ENCODE results near the gene ZC3H15.

DNA sequence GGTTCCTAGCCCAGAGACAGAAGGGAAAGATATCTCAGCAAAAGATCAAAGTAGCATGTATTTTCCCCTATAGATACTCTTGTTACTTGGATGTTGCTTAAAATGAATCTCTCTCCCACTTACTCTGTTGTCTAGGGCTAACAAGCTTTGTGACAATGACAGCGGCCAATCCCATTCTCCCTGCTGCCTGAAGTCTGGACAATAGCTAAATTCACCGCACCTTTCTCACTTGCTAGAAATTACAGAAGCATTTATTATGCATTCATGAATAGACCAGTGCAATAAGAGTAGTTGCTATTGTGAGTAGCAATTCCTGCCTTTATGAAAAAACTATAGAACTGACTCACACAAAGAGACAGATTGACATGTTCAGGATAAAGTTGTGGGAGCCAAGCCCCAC, 42.2 kb upstream of the ZC3H15 start:
- no peak for TF ChIP-seq CBX5 (IDR thresholded peaks at IDR 0.05; ENCODE audit: low read depth, low read length)
- no peak for TF ChIP-seq MAFK (IDR thresholded peaks at IDR 0.05; ENCODE audit: low read depth, low read length)
- no peak for TF ChIP-seq CTCF (IDR thresholded peaks at IDR 0.05; ENCODE audit: control extremely low read depth in 1 of 3, insufficient read depth in 1 of 3, low read depth in 1 of 3, low read length in 3 of 3)
- no peak for TF ChIP-seq TEAD4 (IDR thresholded peaks at IDR 0.05; ENCODE audit: low read depth, low read length)
- TF ChIP-seq JUND (IDR thresholded peaks at IDR 0.05; ENCODE audit: low read length): no peak
- no peak for TF ChIP-seq YY1 (IDR thresholded peaks at IDR 0.05; ENCODE audit: low read depth, low read length)
- no peak for TF ChIP-seq CBX8 (IDR thresholded peaks at IDR 0.05; ENCODE audit: borderline replicate concordance, low read depth, low read length)
- no peak for TF ChIP-seq EP300 (IDR thresholded peaks at IDR 0.05; ENCODE audit: borderline replicate concordance in 1 of 2, low read depth in 2 of 2, low read length in 2 of 2)
- no peak for TF ChIP-seq SP1 (IDR thresholded peaks at IDR 0.05; ENCODE audit: low read depth, low read length)
- TF ChIP-seq JUN (IDR thresholded peaks at IDR 0.05; ENCODE audit: low read depth, low read length): no peak

Measured in H1 (cell line).